Activated effector memory CD4-positive, alpha-beta T cell treated with anti-CD3 and anti-CD28 coated beads, Interleukin-2, amount 50 U/mL, for 16 hours (primary cell): ENCODE data around the gene AKR1B1.

Experiments
- DNase-seq: peaks from one replicate; pipeline ENCODE4 v3.0.0-alpha.2; 2020

AKR1B1 gene

DNA sequence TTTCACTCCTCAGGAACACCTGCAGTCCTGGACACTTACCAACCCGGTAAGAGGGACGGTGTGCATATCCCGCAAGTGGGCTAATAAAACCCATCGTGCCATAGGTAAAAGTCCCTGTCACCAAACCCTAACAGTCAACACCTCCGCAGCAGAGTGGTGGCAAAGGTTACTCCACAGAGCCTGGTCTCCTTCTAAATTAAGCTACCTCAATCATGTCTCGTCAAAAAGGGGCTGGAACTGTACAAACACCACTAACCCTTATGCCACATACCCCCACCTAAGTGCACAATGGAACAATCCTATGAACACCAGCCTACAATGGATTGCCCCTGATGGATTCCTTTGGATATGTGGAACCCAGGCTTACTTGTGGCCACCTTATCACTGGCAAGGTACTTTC, 9.6 kb upstream of the AKR1B1 start:
- no peak for DNase-seq

DNA sequence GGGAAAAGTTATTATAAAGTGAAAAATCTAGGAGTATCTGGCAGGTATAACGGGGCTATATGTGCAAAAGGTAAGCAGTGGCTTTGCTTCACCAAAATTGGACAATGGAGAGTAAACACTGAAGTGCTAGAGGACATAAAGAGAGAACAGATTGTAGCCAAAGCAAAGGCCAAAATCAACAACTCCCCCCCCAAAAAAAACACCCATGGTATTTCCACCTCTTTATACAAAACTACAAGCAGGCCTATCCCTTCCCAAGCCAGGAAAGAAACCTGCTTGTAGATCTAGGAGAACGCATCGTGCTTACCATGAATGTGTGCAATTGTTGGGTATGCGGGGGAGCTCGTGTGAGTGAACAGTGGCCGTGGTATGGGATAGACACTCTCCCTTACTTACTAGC, 9.2 kb upstream of the AKR1B1 start:
- DNase-seq: no peak

DNA sequence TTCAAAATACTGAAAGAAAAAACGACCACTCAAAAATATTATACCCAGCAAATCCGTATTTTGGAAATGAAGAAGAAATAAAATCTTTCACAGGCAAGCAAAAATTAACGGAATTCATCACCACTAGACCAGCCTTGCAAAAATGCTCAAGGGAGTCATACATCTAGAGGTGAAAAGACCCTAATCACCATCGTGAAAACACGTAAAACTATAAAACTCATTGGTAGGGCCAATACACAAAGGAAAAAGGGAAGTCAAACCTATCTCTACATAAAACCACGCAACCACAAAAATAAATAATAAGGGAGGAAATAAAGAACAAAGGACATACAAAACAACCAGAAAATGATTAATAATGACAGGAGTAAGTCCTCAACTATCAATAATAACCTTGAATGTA, 6.6 kb upstream of the AKR1B1 start:
- DNase-seq: no peak

GRCh38 chr7:134464496-134464895, 5.6 kb upstream of the AKR1B1 start:
- no peak for DNase-seq

DNA sequence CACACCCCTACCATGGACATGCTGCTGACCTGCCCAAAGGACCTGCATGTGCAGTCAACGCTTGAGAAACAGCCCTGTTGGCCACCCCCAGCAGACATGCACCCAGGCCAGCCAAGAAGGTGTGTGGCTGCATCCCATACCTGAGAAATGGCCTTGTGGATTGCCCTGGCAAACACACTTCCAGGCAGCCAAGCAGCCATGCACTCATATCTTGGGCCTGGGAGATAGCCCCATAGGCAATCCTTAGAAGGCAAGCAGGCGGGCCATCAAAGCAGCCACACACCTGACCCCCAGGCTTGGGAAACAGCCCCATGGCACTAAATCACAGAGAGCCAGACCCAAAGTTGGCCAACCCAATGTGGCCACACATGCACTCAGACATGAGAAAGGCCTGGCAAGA, 4.9 kb upstream of the AKR1B1 start:
- no peak for DNase-seq

- no peak for DNase-seq
Measured at GRCh38 chr7:134462337-134462925, 3.5 kb upstream of the AKR1B1 start.

- no peak for DNase-seq
Measured at GRCh38 chr7:134461916-134462315, 3.0 kb upstream of the AKR1B1 start.

- DNase-seq: no peak
Measured at GRCh38 chr7:134459981-134460380, 1.1 kb upstream of the AKR1B1 start.

DNA sequence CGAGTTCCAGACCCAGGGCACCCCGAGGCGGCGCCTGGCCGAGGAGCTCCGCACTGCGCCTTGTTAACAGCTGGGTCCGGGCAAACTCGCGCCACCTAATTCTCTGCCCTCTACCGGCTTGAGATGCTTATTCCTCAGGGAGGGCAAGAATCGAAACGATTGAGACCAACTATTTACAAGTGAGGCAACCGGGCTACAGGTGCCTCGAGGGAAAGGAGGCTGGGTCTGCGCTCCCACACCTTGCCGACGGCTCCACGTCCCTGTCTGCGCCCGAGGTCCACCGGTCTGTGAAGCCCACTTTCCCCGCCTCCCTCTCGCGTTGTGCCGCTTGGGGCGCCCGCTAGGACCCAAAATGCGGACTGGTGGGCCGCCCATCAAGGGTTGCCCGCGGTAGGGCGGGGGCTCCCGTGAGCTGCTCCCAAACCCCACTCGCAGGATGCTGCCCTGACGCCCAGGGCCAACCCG, 527 bp downstream of the AKR1B1 start:
- peak; percentile 83 for DNase-seq

- DNase-seq: no peak
Measured at GRCh38 chr7:134457210-134457609, 1.7 kb downstream of the AKR1B1 start.

GRCh38 chr7:134454277-134454676, 4.6 kb downstream of the AKR1B1 start:
- DNase-seq: no peak

DNA sequence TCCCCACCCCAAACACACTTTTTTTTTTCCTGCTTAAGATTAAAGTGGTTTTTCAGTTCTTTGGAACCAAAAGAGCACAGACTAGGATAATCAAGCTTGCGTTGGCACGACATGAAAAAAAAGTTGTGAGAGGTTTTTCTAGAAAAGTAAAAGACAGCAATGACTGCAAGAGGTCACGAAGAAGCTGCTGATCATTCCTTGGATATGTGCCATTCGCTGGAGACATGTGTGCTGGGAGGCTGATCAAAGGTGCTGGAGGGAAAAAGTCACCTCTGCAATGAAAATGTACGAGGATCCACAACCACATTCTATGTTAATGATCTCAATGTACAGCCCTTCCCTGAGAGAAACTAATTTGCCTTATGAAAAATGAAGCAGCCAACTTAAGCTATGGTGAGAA, 5.4 kb downstream of the AKR1B1 start:
- no peak for DNase-seq

GRCh38 chr7:134452991-134453473, 5.9 kb downstream of the AKR1B1 start:
- DNase-seq: no peak

- DNase-seq: no peak
Measured at GRCh38 chr7:134452419-134452838, 6.5 kb downstream of the AKR1B1 start.

- DNase-seq: no peak
Measured at GRCh38 chr7:134451656-134452055, 7.2 kb downstream of the AKR1B1 start.

DNA sequence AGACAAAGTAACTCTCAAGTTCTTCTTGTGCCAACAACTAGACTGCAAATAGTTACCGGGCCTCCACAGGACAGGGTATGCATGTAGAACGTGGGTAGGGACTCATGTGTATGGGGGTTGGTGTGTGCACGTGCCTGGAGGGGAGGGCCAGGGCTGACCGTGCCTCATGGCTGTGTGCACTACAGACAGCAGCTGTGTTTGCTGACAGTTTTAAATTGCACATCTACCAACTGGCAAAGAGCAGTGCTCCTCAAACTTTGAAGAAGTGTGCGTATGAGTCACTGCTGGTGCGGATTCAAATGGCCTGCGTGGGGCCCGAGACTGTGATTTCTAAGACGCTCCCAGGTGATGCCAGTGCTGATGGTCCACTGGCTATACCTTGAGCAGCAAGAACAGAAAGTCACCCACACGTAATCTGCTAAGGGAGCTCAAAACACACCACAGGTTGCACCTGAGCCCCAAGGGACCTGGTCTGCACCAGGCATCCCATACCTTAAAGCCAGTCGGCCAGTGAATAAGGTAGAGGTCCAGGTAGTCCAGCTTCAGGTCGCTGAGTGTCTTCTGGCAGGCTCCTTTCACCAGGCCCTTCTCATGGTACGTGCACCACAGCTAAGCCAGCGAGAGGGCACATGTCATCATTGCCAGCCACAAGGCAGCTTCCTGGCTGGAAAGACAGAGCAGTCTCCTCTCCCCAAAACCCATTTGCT, 8.5 kb downstream of the AKR1B1 start:
- no peak for DNase-seq

GRCh38 chr7:134449680-134450079, 9.2 kb downstream of the AKR1B1 start:
- DNase-seq: no peak

GRCh38 chr7:134448356-134449229, 10.3 kb downstream of the AKR1B1 start:
- DNase-seq: no peak

DNA sequence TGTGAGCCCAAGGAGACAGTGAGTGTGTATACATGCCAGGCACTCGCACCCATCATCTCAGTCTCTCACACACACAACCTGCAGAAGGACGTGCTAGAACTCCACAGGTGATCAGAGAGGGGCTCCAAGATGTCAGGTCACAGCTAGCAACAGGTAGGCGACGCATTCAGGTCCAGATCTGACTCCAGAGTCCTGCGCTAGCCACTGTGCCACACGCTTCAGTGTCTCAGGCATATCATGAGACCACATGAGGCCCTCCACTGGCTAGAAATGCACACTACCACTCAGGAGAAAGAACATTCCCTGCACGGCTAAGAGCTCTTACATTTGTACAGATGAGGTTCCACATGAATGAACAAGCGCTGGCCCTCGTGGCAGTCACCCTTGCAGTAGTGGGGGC, 11.5 kb downstream of the AKR1B1 start:
- no peak for DNase-seq

GRCh38 chr7:134446923-134447322, 12.0 kb downstream of the AKR1B1 start:
- DNase-seq: no peak

GRCh38 chr7:134446446-134446845, 12.5 kb downstream of the AKR1B1 start:
- DNase-seq: no peak

GRCh38 chr7:134444961-134445315, 14.0 kb downstream of the AKR1B1 start:
- DNase-seq: no peak

DNA sequence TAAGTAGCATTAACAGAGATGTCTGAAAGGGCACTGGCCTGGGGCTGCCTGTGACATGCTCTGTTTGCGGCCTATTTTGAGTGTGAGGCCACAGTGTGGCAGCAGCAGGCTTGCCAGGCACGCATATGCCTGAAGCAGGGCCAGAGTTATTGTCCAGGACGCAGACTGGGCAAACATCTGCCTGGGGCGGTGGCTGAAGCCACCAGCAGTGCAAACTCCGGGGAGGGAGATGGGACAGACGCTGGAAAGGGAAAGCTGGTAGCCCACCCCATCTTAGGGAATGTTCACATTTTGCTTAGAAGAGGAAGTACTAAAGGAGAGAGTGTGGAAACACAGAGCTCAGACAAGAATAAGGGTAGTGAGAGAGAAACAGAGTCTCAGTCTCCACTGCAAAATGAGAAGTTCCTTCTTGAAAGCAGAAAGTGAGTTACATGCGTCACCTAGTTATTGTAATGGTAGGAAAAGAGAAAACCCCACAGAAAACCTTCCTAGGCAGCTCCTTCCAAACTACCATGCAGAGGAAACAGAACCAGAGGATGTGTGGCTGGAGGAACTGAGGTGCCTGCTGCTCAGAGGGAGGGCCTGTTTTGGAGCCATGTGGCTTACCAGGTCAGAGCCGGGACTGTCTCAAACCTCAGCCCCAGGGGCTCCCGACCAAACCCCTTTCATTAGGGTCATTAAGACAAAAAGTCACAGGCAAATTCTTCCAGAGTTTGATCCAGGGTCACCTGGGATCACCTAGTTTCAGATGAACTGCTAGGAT, 14.5 kb downstream of the AKR1B1 start:
- no peak for DNase-seq
